B cell (primary cell): ENCODE results near the gene MELK.
"Not testable (repeated sequence)": the region's sequence is repeated elsewhere in the genome, so short reads cannot be mapped to it uniquely, and the experiment has no call there.

Experiments used
- CTCF ChIP-seq: fragments of 200-600 bp; IDR thresholded peaks from one replicate; pipeline ENCODE4 v1.8.0; 2022; ENCODE audit warnings: antibody characterized with exemption, mild to moderate bottlenecking
- EZH2 ChIP-seq: IDR thresholded peaks from 2 replicates; pipeline ENCODE4 v1.6.1; 2012; ENCODE audit warnings: borderline replicate concordance, low read depth, mild to moderate bottlenecking, moderate library complexity, low read length; ENCODE audit not compliant: insufficient read depth, poor library complexity, severe bottlenecking

- TF ChIP-seq EZH2, CTCF: not testable (repeated sequence)
Measured at GRCh38 chr9:36574045-36574444, 1.4 kb downstream of the MELK start.
